Endometrial microvascular endothelial cells (primary cell): ENCODE results near the gene GARS1. TPM values are rescaled to one million over a fixed set of nuclear protein-coding genes. Genes with fewer than 3 reads are reported as not detected.

Experiments used
- in situ Hi-C: cut with HindIII; loops from 2 replicates; pipeline ENCODE4 v1.10.0; 2017; ENCODE audit warnings: low sequenced_read_pairs, low pct_unique_long_range_greater_than_20kb; ENCODE audit errors: inconsistent ontology term
- total RNA-seq: library from RNA; depleted of rRNA; stranded (reverse); fragments of >200 nt; gene quantifications from one replicate; pipeline ENCODE4 v1.2.3, GENCODE V29; 2015; ENCODE audit errors: inconsistent ontology term

The GARS1 gene
- total RNA-seq, 1 donor from 2014 or later: 226 TPM

- in situ Hi-C loops: no loop called here
These were observed 70.4 kb downstream of the GARS1 start for GRCh38 chr7:30665043-30665442.

GRCh38 chr7:30665449-30665848 is 70.8 kb downstream of the GARS1 start:
- in situ Hi-C loops: no loop called here

- in situ Hi-C loops: no loop called here
These were observed 72.5 kb downstream of the GARS1 start for GRCh38 chr7:30667172-30667571.

GRCh38 chr7:30668102-30668501 is 73.4 kb downstream of the GARS1 start:
- in situ Hi-C loops: no loop called here

DNA sequence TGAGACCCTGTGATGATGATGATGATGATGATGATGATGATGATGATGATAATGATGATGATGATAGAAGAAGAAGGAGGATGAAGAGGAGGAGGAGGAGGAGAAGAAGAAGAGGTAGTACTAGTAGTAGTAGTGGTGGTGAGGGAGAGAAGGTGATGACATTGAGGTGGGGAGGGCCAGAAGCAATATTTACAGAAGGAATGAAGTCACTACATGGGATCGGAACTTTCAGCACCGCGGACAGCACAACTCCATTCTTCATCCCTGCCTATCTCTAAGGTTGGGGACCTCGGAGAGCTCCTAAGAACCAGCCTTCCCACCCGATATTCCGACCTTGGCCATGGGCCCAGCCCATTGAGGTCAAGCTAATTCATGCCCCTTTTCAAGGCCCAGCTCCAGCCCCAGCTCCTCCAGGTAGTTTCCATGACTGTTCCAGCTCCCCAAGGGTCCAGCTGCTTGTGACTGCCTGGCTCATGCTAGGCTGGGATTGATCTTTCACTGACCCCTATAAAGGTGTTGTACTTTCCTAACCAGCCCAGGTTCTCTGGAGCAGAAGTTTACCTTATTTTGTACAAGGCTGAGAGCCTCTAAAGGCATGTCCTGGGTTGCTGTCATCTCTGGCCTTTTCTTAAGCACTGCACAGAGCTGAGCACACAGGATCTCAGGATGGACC is 77.3 kb downstream of the GARS1 start:
- in situ Hi-C loops: no loop called here

GRCh38 chr7:30674420-30674819 is 79.7 kb downstream of the GARS1 start:
- in situ Hi-C loops: no loop called here

- in situ Hi-C loops: no loop called here
These were observed 80.2 kb downstream of the GARS1 start for GRCh38 chr7:30674876-30675275.

DNA sequence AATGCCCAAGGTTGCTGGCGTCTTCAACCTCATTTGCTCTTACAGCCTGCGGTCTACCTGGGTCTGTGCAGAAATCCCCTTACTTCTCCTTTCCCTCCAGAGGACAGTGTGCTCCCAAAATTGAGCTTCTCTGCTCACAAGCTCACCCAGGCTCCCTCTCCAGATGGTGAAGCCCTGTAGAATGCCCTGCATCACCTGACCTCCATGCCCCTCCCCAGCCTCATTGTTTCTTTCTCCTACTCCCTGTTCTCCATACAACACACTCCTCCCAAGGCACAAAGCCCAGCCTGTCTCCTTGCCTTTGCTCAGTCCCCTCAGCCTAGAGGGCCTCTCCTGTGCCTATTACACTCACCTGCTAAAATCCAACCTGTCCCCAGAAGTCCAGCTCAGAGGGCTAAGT is 84.1 kb downstream of the GARS1 start:
- in situ Hi-C loops: no loop called here

DNA sequence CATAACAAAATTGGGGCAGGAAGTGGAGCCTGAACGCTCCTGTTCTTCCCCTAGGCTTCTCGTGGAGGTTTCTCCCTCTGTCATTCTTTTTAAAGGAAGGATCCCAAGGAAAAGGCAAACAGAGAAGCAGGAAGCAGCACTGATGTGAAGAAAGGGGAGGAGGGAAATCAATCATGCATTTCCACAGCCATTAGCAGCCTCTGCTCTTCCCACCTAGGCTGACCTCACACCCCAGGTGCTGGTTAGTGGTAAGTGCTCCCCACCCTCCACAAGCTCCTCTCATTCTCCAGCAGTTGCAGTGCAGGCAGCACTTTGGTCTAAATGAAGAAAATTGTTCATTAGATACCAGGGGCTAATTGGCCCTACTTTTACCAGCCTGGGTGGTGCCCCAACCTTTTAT is 85.0 kb downstream of the GARS1 start:
- in situ Hi-C loops: no loop called here

- in situ Hi-C loops: no loop called here
These were observed 86.7 kb downstream of the GARS1 start for GRCh38 chr7:30681331-30681797.

DNA sequence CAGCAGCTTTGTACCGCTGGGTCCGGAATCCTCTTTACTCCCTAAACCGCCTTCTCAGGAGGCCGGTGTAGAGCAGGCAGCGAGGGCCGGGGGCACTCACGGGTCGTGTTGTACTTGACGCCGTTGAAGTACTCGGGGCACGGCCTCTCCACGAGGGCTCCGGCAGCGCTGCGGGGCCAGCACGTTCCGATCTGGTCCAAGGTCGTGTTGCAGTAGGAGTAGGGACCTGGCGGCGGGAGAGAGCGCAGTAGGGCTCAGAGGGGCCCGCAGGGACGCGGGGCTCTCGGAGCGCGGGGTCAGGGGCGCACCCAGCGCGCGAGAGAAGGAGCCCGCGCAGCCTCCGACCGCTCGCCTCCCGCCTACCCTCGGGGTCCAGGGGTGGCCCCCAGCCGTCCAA is 87.1 kb downstream of the GARS1 start:
- in situ Hi-C loops: no loop called here

GRCh38 chr7:30682212-30683083 is 87.8 kb downstream of the GARS1 start, which contains the start of gene CRHR2:
CRHR2 (minus strand) TSS chr7:30682456; CDS start chr7:30682280, 176 bp downstream.
- in situ Hi-C loops: no loop called here

DNA sequence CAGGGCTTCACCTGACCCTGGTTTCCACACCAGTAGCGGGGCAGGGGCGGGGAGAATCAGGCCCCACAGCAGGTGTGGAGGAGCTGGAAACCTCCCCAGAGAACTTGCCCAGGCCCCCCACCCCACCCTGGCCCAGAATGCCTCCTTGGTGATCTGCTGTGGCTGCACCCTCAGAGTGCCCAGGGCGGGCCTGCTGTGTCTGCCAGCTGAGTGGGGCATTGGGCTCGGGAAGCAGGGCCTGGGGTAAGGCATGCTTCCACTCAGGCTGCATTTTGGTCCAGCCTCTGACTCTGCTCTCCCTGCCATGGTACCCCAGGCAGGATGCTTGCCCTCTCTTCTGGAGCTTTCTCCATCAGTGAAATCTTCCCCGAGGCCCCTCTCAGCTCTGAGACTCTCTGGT is 88.6 kb downstream of the GARS1 start:
- in situ Hi-C loops: no loop called here

Other genes with a start within 250 kb of the GARS1 start
- 14.1 TPM for gene NOD1, start 116.1 kb upstream of the GARS1 start, total RNA-seq
- gene GGCT, start 90.0 kb upstream of the GARS1 start, total RNA-seq: 48.0 TPM
- not detected for gene CRHR2, start 87.6 kb downstream of the GARS1 start, total RNA-seq
- not detected for gene INMT, start 157.3 kb downstream of the GARS1 start, total RNA-seq
- 8.1 TPM for gene MINDY4, start 176.5 kb downstream of the GARS1 start, total RNA-seq